Stimulated activated CD8-positive, alpha-beta memory T cell treated with anti-CD3 and anti-CD28 coated beads, Interleukin-15, amount 100 ng/mL, for 4 hours (primary cell): Measurements from ENCODE around the gene MANEA.
"Not testable (repeated sequence)": the region's sequence is repeated elsewhere in the genome, so short reads cannot be mapped to it uniquely, and the experiment has no call there.

ENCODE experiments used
- DNase-seq, 2 donors: peaks; one replicate each; pipeline ENCODE4 v3.0.0-alpha.2; 2020; ENCODE audit warnings: low read depth in 2 of 2

Gene MANEA

GRCh38 chr6:95577304-95578105 is at the start of gene MANEA:
Gene MANEA (plus strand): TSS chr6:95577535. CDS start chr6:95586440, 8,905 bp downstream.
- DNase-seq = peak; percentile 56 to 66

GRCh38 chr6:95529762-95530161 is 47.6 kb upstream of the MANEA start:
- no peak for DNase-seq

GRCh38 chr6:95530176-95530819 is 47.0 kb upstream of the MANEA start:
- DNase-seq = no peak

GRCh38 chr6:95543798-95544197 is 33.5 kb upstream of the MANEA start:
- no peak for DNase-seq

- DNase-seq = no peak
Observed at GRCh38 chr6:95544517-95545225, 32.7 kb upstream of the MANEA start.

GRCh38 chr6:95545226-95545625 is 32.1 kb upstream of the MANEA start:
- no peak for DNase-seq

GRCh38 chr6:95545686-95546085 is 31.6 kb upstream of the MANEA start:
- DNase-seq = no peak

- no peak for DNase-seq
Observed at GRCh38 chr6:95546148-95546547, 31.2 kb upstream of the MANEA start.

- no peak for DNase-seq
Observed at GRCh38 chr6:95547043-95547442, 30.3 kb upstream of the MANEA start.

- DNase-seq = no peak
Observed at GRCh38 chr6:95548188-95548786, 29.0 kb upstream of the MANEA start.

GRCh38 chr6:95551678-95552324 is 25.5 kb upstream of the MANEA start:
- DNase-seq = no peak

- DNase-seq = no peak
Observed at GRCh38 chr6:95553880-95554279, 23.5 kb upstream of the MANEA start.

- DNase-seq = not testable (repeated sequence)
Observed at GRCh38 chr6:95560956-95561355, 16.4 kb upstream of the MANEA start.

GRCh38 chr6:95569560-95569959 is 7.8 kb upstream of the MANEA start:
- no peak for DNase-seq

GRCh38 chr6:95572098-95572497 is 5.2 kb upstream of the MANEA start:
- no peak for DNase-seq

- no peak for DNase-seq
Observed at GRCh38 chr6:95574811-95575210, 2.5 kb upstream of the MANEA start.

- no peak for DNase-seq
Observed at GRCh38 chr6:95576218-95576997, 927 bp upstream of the MANEA start.

GRCh38 chr6:95576998-95577303 is 384 bp upstream of the MANEA start:
- no peak for DNase-seq

GRCh38 chr6:95578106-95578410 is 723 bp downstream of the MANEA start:
- DNase-seq = no peak

GRCh38 chr6:95581073-95581472 is 3.7 kb downstream of the MANEA start:
- DNase-seq = no peak

GRCh38 chr6:95584226-95584625 is 6.9 kb downstream of the MANEA start:
- not testable (repeated sequence) for DNase-seq
